ENCODE results near the gene MAP1LC3B2. TPM values are rescaled to one million over a fixed set of nuclear protein-coding genes. Genes with fewer than 3 reads are reported as not detected.

MAP1LC3B2 gene
- total and polyA plus RNA-seq, 2 of the 8 experiments (the other 6 are each of a cell fraction or from before 2014, with no cell fraction given), result 0.39 to 1.5 TPM

GRCh38 chr12:116542345-116542956 is 16.7 kb upstream of the MAP1LC3B2 start (continued):
- TF ChIP-seq POU5F1 (IDR thresholded peaks at IDR 0.05; ENCODE audit: low read depth, low read length) (no peak), RNF2 (IDR thresholded peaks at IDR 0.05; ENCODE audit: borderline replicate concordance, low read depth, low read length, missing control alignments, poor library complexity, severe bottlenecking) (no peak), CHD7 (IDR thresholded peaks at IDR 0.05; ENCODE audit: insufficient replicate concordance, low read length) (no peak)

Measured in H1 (cell line).